Parathyroid adenoma (tissue), 2 donors: ENCODE results near the gene ITSN1.

Experiments used
- H2AFZ ChIP-seq: fragments of 300-600 bp; sonication (generic); one replicate; pipeline ENCODE4 v1.7.0; 2017; ENCODE audit warnings: antibody characterized with exemption, mild to moderate bottlenecking
- H3K27ac ChIP-seq: fragments of 300-600 bp; sonication (generic); one replicate; pipeline ENCODE4 v1.7.0; 2017
- H3K27me3 ChIP-seq: fragments of 300-600 bp; sonication (generic); one replicate; pipeline ENCODE4 v1.7.0; 2017; ENCODE audit warnings: low read length; ENCODE audit not compliant: control insufficient read depth, insufficient read depth
- H3K36me3 ChIP-seq: fragments of 300-600 bp; sonication (generic); one replicate; pipeline ENCODE4 v1.7.0; 2017; ENCODE audit warnings: low read length; ENCODE audit not compliant: control insufficient read depth, insufficient read depth
- H3K4me1 ChIP-seq: fragments of 300-600 bp; sonication (generic); one replicate; pipeline ENCODE4 v1.7.0; 2017; ENCODE audit warnings: control low read depth
- H3K4me2 ChIP-seq: fragments of 300-600 bp; sonication (generic); one replicate; pipeline ENCODE4 v1.7.0; 2017; ENCODE audit warnings: low read length
- H3K4me3 ChIP-seq: fragments of 300-600 bp; sonication (generic); one replicate; pipeline ENCODE4 v1.7.0; 2017; ENCODE audit warnings: low read depth, low read length
- H3K79me2 ChIP-seq: fragments of 300-600 bp; sonication (generic); one replicate; pipeline ENCODE4 v1.7.0; 2017; ENCODE audit warnings: control low read depth
- H3K9ac ChIP-seq: fragments of 300-600 bp; sonication (generic); one replicate; pipeline ENCODE4 v1.7.0; 2017; ENCODE audit warnings: mild to moderate bottlenecking
- H3K9me3 ChIP-seq: fragments of 300-600 bp; sonication (generic); one replicate; pipeline ENCODE4 v1.7.0; 2017; ENCODE audit warnings: low read length; ENCODE audit not compliant: control insufficient read depth
- TF ChIP-seq, protein P1 (sequence below): fragments of 300-600 bp; sonication (generic); IDR thresholded peaks from one replicate; pipeline ENCODE4 v1.7.0; 2017; ENCODE audit warnings: antibody characterized with exemption, mild to moderate bottlenecking
- donor health status: primary hyperparathyroidism.

The ITSN1 gene

DNA sequence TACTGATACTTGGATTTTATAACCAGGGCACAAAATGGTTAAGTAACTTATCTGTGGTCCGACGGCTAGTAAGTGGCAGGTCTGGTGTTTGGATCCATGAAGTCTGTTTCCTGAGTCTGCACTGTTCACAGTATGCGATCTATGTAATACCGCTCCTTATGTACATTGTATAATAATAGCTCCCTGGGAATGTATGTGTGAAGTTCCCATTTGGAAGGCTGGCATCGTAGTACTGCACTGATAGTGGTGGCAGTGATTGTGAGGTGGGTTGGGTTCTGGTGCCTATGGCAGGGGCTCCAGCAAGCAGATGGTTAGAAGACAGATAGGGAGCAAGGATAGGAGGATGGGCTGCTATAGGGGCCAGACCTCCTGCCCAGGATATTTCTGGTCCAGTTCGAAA is 25.3 kb downstream of the ITSN1 start:
- H3K4me3 ChIP-seq, result no peak overlapping the region
- H3K27ac ChIP-seq, result no peak overlapping the region
- H3K27me3 ChIP-seq, result no peaks in the 10 kb centered on the region
- H3K9ac ChIP-seq, result no peak overlapping the region
- no peaks in the 10 kb centered on the region for H3K36me3 ChIP-seq
- H3K4me1 ChIP-seq, result no peaks in the 10 kb centered on the region
- TF ChIP-seq, protein P1, sequence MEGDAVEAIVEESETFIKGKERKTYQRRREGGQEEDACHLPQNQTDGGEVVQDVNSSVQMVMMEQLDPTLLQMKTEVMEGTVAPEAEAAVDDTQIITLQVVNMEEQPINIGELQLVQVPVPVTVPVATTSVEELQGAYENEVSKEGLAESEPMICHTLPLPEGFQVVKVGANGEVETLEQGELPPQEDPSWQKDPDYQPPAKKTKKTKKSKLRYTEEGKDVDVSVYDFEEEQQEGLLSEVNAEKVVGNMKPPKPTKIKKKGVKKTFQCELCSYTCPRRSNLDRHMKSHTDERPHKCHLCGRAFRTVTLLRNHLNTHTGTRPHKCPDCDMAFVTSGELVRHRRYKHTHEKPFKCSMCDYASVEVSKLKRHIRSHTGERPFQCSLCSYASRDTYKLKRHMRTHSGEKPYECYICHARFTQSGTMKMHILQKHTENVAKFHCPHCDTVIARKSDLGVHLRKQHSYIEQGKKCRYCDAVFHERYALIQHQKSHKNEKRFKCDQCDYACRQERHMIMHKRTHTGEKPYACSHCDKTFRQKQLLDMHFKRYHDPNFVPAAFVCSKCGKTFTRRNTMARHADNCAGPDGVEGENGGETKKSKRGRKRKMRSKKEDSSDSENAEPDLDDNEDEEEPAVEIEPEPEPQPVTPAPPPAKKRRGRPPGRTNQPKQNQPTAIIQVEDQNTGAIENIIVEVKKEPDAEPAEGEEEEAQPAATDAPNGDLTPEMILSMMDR, result no peak
- H3K79me2 ChIP-seq, result peaks cover 4% of the 10 kb centered on the region
- H2AFZ ChIP-seq, result no peak overlapping the region
- no peak overlapping the region for H3K4me2 ChIP-seq
- no peaks in the 10 kb centered on the region for H3K9me3 ChIP-seq

DNA sequence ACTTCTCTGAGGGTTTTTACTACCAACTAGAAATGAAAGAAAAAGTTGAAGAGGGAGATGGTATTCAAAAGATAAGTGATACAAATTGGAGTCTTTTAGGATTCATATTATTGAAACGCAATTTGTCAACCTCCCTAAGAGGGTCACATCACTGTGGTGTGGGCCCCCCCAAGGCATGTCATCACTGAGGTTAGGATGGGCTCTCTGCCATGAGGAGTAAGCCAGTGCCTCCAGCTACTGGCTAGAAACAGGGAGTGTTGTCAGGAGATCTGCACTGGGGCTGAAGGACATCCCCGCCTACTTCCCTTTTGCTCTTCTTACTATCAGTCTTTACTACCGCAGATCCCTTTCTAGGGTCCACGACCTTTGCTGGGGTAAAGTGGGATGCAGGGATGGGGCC is 25.9 kb downstream of the ITSN1 start:
- Histone ChIP-seq H3K4me2 (no peak overlapping the region), H3K79me2 (peaks cover 4% of the 10 kb centered on the region), H3K27ac (no peak overlapping the region), H3K4me1 (no peaks in the 10 kb centered on the region), H3K9me3 (no peaks in the 10 kb centered on the region), H3K36me3 (no peaks in the 10 kb centered on the region), H3K27me3 (no peaks in the 10 kb centered on the region), H3K9ac (no peak overlapping the region), H2AFZ (no peak overlapping the region), H3K4me3 (no peak overlapping the region)
- TF ChIP-seq, protein P1, result no peak

GRCh38 chr21:33668620-33669019 is 26.3 kb downstream of the ITSN1 start:
- peaks cover 4% of the 10 kb centered on the region for H3K79me2 ChIP-seq
- no peak overlapping the region for H3K27ac ChIP-seq
- no peak overlapping the region for H3K9ac ChIP-seq
- no peaks in the 10 kb centered on the region for H3K9me3 ChIP-seq
- no peak overlapping the region for H3K4me2 ChIP-seq
- no peak overlapping the region for H3K4me3 ChIP-seq
- TF ChIP-seq, protein P1, result no peak
- no peak overlapping the region for H2AFZ ChIP-seq
- H3K36me3 ChIP-seq, result no peaks in the 10 kb centered on the region
- no peaks in the 10 kb centered on the region for H3K4me1 ChIP-seq
- H3K27me3 ChIP-seq, result no peaks in the 10 kb centered on the region

DNA sequence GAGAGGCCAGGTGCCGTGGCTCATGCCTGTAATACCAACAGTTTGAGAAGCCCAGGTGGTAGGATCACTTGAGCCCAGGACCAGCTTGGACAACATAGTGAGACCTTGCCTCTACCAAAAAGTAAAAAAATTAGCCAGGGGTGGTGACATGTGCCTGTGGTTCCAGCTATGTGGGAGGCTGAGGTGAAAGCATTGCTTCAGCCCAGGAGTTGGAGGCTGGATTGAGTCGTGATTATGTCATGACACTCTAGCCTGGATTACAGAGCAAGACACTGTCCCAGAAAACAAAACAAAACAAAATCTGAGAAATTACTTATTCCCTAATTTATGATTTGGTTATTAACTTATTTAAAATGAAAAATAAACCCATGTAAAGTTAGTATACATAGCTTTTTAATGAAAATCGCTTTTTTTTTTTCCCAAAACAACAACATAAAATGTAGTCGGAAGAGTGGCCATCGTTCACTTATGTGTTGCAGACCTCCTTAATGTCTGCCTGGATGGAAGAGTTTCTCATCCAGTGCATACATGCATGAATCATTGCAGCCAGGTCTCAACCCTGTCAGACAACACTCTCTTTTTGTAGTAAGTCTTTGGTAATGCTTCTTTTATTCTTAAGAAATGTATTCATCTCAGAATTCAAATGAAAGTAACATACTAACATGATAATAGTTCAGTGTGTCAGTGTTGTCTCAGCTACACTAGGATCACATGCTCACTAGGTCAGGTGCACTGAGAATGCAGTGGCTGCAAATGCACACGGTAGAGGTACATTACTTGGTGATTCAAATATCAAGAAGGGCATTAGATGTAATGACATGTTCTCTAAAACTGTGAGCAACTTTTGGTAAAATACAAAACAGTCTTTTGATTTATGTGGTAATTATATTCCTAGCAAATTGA is 28.0 kb downstream of the ITSN1 start:
- no peak overlapping the region for H3K9ac ChIP-seq
- H2AFZ ChIP-seq, result no peak overlapping the region
- TF ChIP-seq, protein P1, result no peak
- H3K4me1 ChIP-seq, result no peaks in the 10 kb centered on the region
- H3K4me3 ChIP-seq, result no peak overlapping the region
- H3K36me3 ChIP-seq, result no peaks in the 10 kb centered on the region
- no peaks in the 10 kb centered on the region for H3K27me3 ChIP-seq
- H3K4me2 ChIP-seq, result no peak overlapping the region
- H3K9me3 ChIP-seq, result no peaks in the 10 kb centered on the region
- H3K27ac ChIP-seq, result no peak overlapping the region
- no peaks in the 10 kb centered on the region for H3K79me2 ChIP-seq

- no peaks in the 10 kb centered on the region for H3K79me2 ChIP-seq
- no peak overlapping the region for H3K4me2 ChIP-seq
- no peaks in the 10 kb centered on the region for H3K36me3 ChIP-seq
- H3K9me3 ChIP-seq, result no peaks in the 10 kb centered on the region
- TF ChIP-seq, protein P1, result no peak
- no peaks in the 10 kb centered on the region for H3K27me3 ChIP-seq
- H3K27ac ChIP-seq, result no peak overlapping the region
- H3K4me3 ChIP-seq, result no peak overlapping the region
- no peak overlapping the region for H2AFZ ChIP-seq
- no peak overlapping the region for H3K9ac ChIP-seq
- no peaks in the 10 kb centered on the region for H3K4me1 ChIP-seq
Observed at GRCh38 chr21:33673473-33673872, 31.2 kb downstream of the ITSN1 start.
